Adipocyte (in vitro differentiated cells): ENCODE data around the gene CAPN14.

Source experiments
- DNase-seq: peaks from one replicate; pipeline ENCODE4 v3.0.0-alpha.2; 2015; ENCODE audit warnings: low read depth
- H3K27me3 ChIP-seq: replicated peaks from 2 replicates; pipeline ENCODE4 v1.7.0; 2013; ENCODE audit warnings: mild to moderate bottlenecking, low read length, moderate library complexity; ENCODE audit not compliant: control insufficient read depth, insufficient read depth
- H3K36me3 ChIP-seq: 2 replicates; pipeline ENCODE4 v1.7.0; 2013; ENCODE audit warnings: low read length, mild to moderate bottlenecking, moderate library complexity; ENCODE audit not compliant: control insufficient read depth, insufficient read depth, severe bottlenecking
- H3K4me1 ChIP-seq: 2 replicates; pipeline ENCODE4 v1.7.0; 2013; ENCODE audit warnings: mild to moderate bottlenecking, low read length, moderate library complexity; ENCODE audit not compliant: control insufficient read depth, insufficient read depth
- H3K4me3 ChIP-seq: 2 replicates; pipeline ENCODE4 v1.7.0; 2013; ENCODE audit warnings: mild to moderate bottlenecking, low read length, moderate library complexity
- H3K9ac ChIP-seq: 2 replicates; pipeline ENCODE4 v1.7.0; 2013; ENCODE audit warnings: mild to moderate bottlenecking, low read length, moderate library complexity
- H3K9me3 ChIP-seq: 2 replicates; pipeline ENCODE4 v1.7.0; 2013; ENCODE audit warnings: mild to moderate bottlenecking, low read length, moderate library complexity; ENCODE audit not compliant: control insufficient read depth

CAPN14 gene

DNA sequence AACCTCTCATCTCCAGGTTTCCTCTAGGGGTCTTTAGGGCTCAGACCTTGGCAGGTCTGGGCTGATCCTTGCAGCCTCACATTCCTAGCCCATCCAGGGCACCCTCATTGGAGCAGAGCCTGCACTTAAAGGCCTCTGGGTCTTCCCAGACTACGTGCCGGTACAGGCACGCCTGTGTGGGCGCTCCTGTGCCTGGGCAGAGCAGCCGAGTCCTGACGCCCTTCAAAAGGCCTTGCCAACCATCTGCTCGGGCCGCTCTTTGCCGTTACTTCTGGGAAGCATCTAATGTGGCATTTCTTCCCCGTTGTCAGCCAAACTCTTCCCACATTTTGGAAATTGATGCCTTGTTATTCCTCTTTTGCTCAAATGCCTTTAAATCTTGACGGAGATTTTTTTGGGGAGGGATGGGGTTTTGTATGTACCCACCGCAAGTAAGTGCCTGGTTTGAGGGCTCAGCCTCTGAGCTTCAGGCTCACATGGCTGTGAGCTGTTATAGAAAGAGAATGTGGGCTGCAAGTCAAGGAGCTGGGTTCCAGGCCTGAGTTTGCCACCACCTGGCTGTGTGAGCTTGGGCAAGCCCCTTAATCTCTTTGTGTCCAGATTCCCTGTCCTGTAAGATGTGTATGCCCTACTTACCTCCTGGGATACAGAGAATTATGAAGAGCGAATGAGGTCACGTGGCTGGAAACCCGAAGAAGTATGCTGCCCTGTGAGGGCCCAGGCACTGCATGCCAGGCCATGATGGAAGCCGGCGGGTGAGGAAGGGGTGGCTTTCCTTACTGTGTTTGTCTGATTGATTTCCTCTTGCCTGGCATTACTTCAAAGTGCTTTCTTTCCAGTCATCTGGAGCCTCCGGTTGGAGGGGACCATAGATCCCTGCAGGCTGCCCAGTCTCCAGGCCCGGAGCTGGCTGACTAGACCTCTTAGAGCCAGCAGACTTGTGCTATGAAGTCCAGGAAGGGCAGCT lies 37.2 kb upstream of the CAPN14 start:
- H3K27me3 ChIP-seq = no peaks in the 10 kb centered on the region
- no peaks in the 10 kb centered on the region for H3K4me1 ChIP-seq
- no peak overlapping the region for H3K9ac ChIP-seq
- no peak for DNase-seq
- H3K4me3 ChIP-seq = no peak overlapping the region
- H3K36me3 ChIP-seq = no peaks in the 10 kb centered on the region
- H3K9me3 ChIP-seq = no peaks in the 10 kb centered on the region

DNA sequence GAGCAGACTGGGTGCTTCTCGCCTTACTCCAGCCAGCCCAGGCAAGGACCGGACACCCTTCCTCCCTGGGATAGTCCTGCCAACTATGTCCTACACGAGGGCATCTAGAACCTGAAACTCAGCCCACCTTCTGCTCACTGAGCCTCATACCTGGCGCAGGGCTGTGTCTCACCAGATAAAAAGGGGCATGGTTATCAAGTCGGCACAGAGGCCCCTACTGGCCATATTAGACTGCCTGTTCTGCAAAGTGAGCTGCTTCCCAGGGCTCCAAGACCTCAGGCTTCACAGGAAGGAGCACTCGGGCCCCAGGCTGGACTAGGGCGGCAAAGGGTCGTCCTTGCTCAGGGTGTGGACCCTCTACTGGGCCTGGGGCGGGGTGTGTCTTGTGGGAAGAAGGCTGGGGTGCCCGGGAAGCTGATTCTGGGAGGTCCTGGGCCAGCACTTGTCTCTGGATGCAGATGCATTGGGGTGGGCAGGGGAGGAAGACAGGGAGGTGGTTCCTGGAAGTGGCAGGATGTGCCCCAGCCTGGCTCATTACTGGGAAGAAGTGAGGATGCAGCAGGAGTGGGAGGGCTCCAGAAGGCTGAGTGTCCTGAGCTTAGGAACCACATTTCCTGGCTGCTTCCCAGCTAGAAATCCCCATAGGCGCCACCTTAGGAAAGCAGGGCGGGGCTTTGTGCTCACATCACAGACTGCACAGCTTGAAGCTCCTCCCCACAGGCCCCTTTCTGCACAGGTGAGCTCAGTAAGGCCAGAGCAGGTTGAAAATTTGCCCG lies 36.2 kb upstream of the CAPN14 start:
- H3K9ac ChIP-seq = no peak overlapping the region
- no peak for DNase-seq
- no peaks in the 10 kb centered on the region for H3K4me1 ChIP-seq
- no peaks in the 10 kb centered on the region for H3K27me3 ChIP-seq
- no peaks in the 10 kb centered on the region for H3K9me3 ChIP-seq
- no peak overlapping the region for H3K4me3 ChIP-seq
- no peaks in the 10 kb centered on the region for H3K36me3 ChIP-seq

DNA sequence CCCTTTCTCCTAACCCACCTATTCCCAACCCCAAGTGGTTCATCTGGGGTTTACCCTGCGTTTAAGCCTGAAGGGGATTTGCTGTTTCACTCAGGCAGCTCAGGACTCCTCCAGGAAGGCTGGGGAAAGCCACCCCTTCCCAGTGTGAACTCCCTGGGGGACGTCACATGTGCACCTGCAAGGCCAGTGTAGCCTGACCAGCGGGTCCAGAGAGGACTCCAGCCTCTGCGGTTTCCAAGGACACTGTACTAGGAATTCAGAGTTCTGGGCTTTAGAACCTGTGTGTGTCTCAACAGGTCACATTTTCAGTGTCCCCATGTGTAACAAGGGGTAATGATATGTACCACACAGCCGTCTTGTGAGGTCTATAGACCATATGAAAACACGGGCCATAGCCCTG lies 34.5 kb upstream of the CAPN14 start:
- Histone ChIP-seq H3K36me3 (no peaks in the 10 kb centered on the region), H3K9me3 (no peaks in the 10 kb centered on the region)

DNA sequence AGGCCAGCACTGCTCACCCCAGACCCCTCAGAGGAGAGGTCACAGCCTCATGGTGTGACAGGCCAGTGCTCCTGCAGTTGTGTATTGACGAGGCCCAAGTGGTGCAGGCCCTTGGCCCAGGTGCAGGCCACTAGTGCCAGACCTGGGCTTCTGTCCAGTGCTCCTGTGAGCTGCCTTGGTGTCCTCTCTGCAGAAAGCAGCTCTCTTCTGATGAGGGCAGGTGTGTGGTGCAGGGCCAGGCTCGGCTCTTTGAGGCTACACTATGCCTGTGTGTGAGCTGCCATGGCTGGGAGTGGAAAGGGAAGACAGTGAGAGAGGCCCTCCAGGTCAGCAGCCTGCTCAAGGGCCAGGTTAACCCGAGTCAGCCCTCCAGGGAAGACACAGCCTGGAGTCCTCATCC lies 33.7 kb upstream of the CAPN14 start:
- Histone ChIP-seq H3K9ac (no peak overlapping the region), H3K4me1 (no peaks in the 10 kb centered on the region), H3K4me3 (no peak overlapping the region), H3K27me3 (no peaks in the 10 kb centered on the region), H3K9me3 (no peaks in the 10 kb centered on the region), H3K36me3 (no peaks in the 10 kb centered on the region)
- DNase-seq = no peak

More for the DNA sequence above, 34.5 kb upstream of the CAPN14 start:
- Histone ChIP-seq H3K4me3 (no peak overlapping the region), H3K27me3 (no peaks in the 10 kb centered on the region), H3K9ac (no peak overlapping the region), H3K4me1 (no peaks in the 10 kb centered on the region)
- no peak for DNase-seq

DNA sequence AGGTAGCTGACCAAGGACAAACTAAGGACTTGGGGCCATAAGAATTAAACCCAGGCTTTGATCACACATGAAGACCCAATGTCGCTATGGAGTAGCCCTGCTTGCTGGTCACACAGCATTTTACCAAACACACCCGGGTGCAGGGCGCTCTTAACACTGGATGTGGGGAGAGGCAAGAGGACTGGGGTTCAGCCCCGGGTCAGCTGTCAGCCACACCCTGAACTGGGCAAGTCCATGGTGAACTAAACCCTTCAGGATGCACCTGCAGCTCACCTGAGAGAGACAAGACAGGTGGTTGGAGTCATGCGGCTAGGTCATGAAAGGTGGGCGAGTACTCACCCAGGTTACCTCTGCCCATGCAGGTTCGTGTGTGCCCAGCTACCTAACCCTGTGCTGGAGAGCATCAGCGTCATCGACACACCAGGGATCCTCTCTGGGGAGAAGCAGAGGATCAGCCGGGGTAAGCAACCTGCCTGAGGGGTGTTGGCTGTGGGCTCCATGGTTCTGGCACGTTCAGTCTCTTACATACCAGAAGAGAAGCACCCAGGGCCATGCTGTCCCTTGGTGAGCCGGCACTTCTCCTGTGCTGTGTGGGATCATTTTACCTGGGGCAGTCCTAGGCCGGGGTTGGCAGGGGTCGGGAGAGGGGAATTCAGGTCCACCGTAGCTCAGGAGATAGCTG lies 31.8 kb upstream of the CAPN14 start:
- no peak for DNase-seq

DNA sequence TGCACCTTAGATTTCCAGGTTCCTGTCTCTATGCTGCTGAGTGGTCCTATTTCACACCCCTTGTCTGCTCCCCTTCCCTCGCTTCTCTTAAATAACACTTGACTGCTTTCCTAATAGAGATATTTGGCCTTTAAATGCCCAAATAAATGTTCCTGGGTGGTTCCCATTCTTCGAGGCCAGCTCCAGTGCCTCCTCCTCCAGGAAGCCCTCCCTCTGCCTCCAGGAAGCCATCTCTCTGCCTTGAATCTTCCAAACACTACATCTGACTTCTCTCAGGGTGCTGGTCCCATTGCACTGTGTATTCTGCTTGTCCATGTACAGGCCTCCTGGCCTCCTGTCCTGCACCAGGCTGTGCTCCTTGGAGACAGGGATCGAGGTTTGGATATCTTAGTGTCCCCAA lies 30.8 kb upstream of the CAPN14 start:
- no peak overlapping the region for H3K9ac ChIP-seq
- H3K27me3 ChIP-seq = no peaks in the 10 kb centered on the region
- no peak overlapping the region for H3K4me3 ChIP-seq
- peaks cover 5% of the 10 kb centered on the region for H3K36me3 ChIP-seq
- no peaks in the 10 kb centered on the region for H3K4me1 ChIP-seq
- H3K9me3 ChIP-seq = no peaks in the 10 kb centered on the region
- no peak for DNase-seq

More for the DNA sequence above, 31.8 kb upstream of the CAPN14 start:
- H3K36me3 ChIP-seq = peaks cover 5% of the 10 kb centered on the region
- no peaks in the 10 kb centered on the region for H3K9me3 ChIP-seq
- no peak overlapping the region for H3K4me3 ChIP-seq
- no peak overlapping the region for H3K9ac ChIP-seq
- no peaks in the 10 kb centered on the region for H3K4me1 ChIP-seq
- no peaks in the 10 kb centered on the region for H3K27me3 ChIP-seq

DNA sequence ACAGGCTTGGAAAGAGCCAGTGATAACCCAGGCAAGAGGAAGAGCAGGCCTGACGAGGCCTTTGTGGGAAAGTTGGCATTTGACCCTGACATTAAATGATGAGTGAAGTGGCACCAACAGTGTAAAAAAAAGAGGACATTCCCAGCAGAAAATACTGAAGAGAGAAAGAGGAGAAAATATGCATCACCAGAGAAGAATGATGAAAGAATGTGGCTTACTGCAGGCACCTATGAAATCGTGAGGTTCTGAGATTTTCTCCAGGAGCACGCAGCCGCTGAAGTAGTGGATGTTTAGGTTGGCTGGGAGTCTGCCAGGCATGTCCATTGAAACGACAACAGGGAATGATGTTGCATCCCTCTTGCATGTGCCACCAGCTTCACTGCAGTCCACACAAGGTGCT lies 30.4 kb upstream of the CAPN14 start:
- Histone ChIP-seq H3K9me3 (no peaks in the 10 kb centered on the region), H3K4me1 (no peaks in the 10 kb centered on the region), H3K27me3 (no peaks in the 10 kb centered on the region), H3K4me3 (no peak overlapping the region), H3K36me3 (peaks cover 5% of the 10 kb centered on the region), H3K9ac (no peak overlapping the region)
- DNase-seq = no peak

DNA sequence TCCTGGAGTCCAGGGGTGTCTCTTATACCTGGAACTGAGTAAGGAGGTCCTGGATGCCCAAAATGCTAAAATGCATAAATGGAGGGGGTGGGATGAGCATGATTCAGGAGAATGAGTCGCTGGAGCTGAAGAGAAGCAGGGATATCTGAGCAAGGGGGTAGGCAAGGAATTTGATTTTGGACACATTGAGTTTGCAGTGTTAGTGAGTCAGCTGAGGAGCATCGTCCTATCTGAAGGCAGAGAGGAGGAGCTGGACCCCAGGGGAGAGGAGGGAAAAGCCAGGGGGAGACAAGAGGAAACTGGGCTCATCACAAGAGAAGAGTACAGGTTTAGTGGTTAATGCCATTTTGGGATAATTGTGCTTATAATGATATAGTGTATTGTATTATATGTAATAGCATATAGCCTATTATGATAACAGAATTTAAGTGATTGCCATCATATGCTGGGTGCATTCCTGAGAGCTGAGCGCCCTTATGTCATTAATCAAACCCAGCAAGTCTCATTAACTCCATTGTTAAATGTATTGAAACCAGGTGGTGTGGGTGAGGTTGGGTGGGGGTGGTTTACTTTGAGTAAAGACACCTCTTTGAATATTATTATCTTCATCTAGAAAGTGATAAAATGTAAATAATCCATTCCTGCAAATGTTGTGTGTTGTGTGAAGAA lies 29.0 kb upstream of the CAPN14 start:
- Histone ChIP-seq H3K9ac (no peak overlapping the region), H3K9me3 (no peaks in the 10 kb centered on the region), H3K36me3 (peaks cover 5% of the 10 kb centered on the region), H3K27me3 (no peaks in the 10 kb centered on the region), H3K4me3 (no peak overlapping the region), H3K4me1 (no peaks in the 10 kb centered on the region)
- no peak for DNase-seq

DNA sequence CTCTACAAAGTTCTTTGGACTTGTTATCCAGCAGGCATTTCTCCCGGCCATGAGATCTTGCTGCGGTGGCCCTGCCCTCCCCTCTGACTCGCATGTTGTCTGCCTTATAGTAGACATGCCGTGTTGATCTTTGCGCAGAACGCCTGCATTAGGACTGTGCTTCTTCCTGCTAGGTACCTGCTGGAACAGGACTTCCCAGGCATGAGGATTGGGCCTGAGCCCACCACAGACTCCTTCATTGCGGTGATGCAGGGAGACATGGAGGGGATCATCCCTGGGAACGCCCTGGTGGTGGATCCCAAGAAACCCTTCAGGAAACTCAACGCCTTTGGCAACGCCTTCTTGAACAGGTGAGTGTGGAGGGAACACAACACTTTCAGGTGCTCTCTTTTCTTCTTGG lies 26.8 kb upstream of the CAPN14 start:
- H3K9ac ChIP-seq = no peak overlapping the region
- no peak for DNase-seq
- no peaks in the 10 kb centered on the region for H3K27me3 ChIP-seq
- no peaks in the 10 kb centered on the region for H3K9me3 ChIP-seq
- no peak overlapping the region for H3K4me3 ChIP-seq
- peaks cover 14% of the 10 kb centered on the region for H3K4me1 ChIP-seq
- peaks cover 5% of the 10 kb centered on the region for H3K36me3 ChIP-seq

DNA sequence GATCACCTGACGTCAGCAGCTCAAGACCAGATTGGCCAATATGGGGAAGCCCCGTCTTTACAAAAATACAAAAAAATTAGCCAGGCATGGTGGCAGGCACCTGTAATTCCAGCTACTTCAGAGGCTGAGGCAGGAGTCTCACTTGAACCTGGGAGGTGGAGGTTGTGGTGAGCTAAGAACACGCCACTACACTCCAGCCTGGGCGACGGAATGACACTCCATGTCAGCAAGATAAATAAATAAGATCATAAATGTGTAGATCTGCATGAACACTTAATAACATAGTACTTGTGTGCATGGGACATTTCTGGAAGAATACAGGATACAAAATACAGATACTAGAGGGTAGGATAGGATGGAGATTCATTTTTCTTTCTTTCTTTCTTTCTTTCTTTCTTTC lies 25.7 kb upstream of the CAPN14 start:
- Histone ChIP-seq H3K36me3 (peaks cover 5% of the 10 kb centered on the region), H3K4me1 (peaks cover 14% of the 10 kb centered on the region), H3K27me3 (no peaks in the 10 kb centered on the region), H3K9me3 (no peaks in the 10 kb centered on the region), H3K4me3 (no peak overlapping the region), H3K9ac (no peak overlapping the region)
- no peak for DNase-seq
